GM18502 (cell line): Measurements from ENCODE around the gene TSFM.
A peak's percentile ranks its signal among the peaks of the same experiment; 100 is the strongest.
"Not testable (repeated sequence)": the region's sequence is repeated elsewhere in the genome, so short reads cannot be mapped to it uniquely, and the experiment has no call there.

Source experiments
- ATAC-seq: cut with Tn5 transposase; IDR thresholded peaks from one replicate; pipeline ENCODE4 v1.9.1; 2021; ENCODE audit warnings: mild to moderate bottlenecking; ENCODE audit not compliant: unreplicated experiment, poor library complexity

Gene TSFM

GRCh38 chr12:57760347-57760982, 22.1 kb upstream of the TSFM start:
- ATAC-seq: no peak

GRCh38 chr12:57761391-57761998, 21.1 kb upstream of the TSFM start:
- no peak for ATAC-seq

GRCh38 chr12:57762463-57762862, 20.1 kb upstream of the TSFM start:
- ATAC-seq: no peak

GRCh38 chr12:57763881-57764661, 18.5 kb upstream of the TSFM start:
- no peak for ATAC-seq

- ATAC-seq: peak; percentile 5
Measured at GRCh38 chr12:57764662-57765002, 18.0 kb upstream of the TSFM start.

GRCh38 chr12:57765003-57765697, 17.4 kb upstream of the TSFM start:
- peak; percentile 76 for ATAC-seq

GRCh38 chr12:57765698-57766463, 16.7 kb upstream of the TSFM start:
- ATAC-seq: no peak

- ATAC-seq: no peak
Measured at GRCh38 chr12:57766464-57767304, 15.9 kb upstream of the TSFM start, which contains the start of gene CYP27B1. TSS of gene CYP27B1 (minus strand) at chr12:57767078. CDS start at chr12:57767041, 37 bp downstream.

GRCh38 chr12:57767305-57767698, 15.3 kb upstream of the TSFM start:
- ATAC-seq: no peak

GRCh38 chr12:57767876-57768275, 14.7 kb upstream of the TSFM start:
- no peak for ATAC-seq

- ATAC-seq: no peak
Measured at GRCh38 chr12:57769594-57769993, 13.0 kb upstream of the TSFM start.

- ATAC-seq: no peak
Measured at GRCh38 chr12:57770734-57771133, 11.9 kb upstream of the TSFM start.

- peak; percentile 84 for ATAC-seq
Measured at GRCh38 chr12:57771236-57771872, 11.2 kb upstream of the TSFM start.

- ATAC-seq: peak; percentile 89
Measured at GRCh38 chr12:57771873-57772428, 10.6 kb upstream of the TSFM start, which contains the start of gene METTL1. TSS of gene METTL1 (minus strand) at chr12:57772105. CDS start at chr12:57772083, 22 bp downstream.

GRCh38 chr12:57772429-57773322, 9.9 kb upstream of the TSFM start, which contains the start of gene EEF1AKMT3:
TSS of gene EEF1AKMT3 (plus strand) at chr12:57772614. CDS start at chr12:57772725, 111 bp downstream.
- ATAC-seq: no peak

- not testable (repeated sequence) for ATAC-seq
Measured at GRCh38 chr12:57774634-57775033, 8.0 kb upstream of the TSFM start.

- ATAC-seq: no peak
Measured at GRCh38 chr12:57775044-57775443, 7.5 kb upstream of the TSFM start.
